Bronchial epithelial cell (primary cell): ENCODE data around the gene CPNE5. TPM values are rescaled to one million over a fixed set of nuclear protein-coding genes. Genes with fewer than 3 reads are reported as not detected.
"Not testable (repeated sequence)": the region's sequence is repeated elsewhere in the genome, so short reads cannot be mapped to it uniquely, and the experiment has no call there.

ENCODE experiments used
- DNase-seq: peaks from one replicate; pipeline ENCODE4 v3.0.0-alpha.2; 2010; ENCODE audit warnings: low read depth
- FAIRE-seq: peaks from 2 replicates; lab custom pipeline; 2011; peaks lifted over from hg19 to GRCh38; lab: Jason Lieb, UNC
- H3K27me3 ChIP-seq: 2 replicates; pipeline ENCODE4 v1.5.1; 2011; ENCODE audit warnings: low read length; ENCODE audit not compliant: control insufficient read depth, insufficient read depth
- H3K36me3 ChIP-seq: 2 replicates; pipeline ENCODE4 v1.5.1; 2011; ENCODE audit warnings: low read length; ENCODE audit not compliant: control insufficient read depth, insufficient read depth
- H3K4me3 ChIP-seq: 2 replicates; pipeline ENCODE4 v1.5.1; 2011; ENCODE audit warnings: mild to moderate bottlenecking, low read depth, low read length, control low read depth
- total RNA-seq: library from RNA; depleted of rRNA; stranded (reverse); fragments of >200 nt; gene quantifications from 2 replicates; pipeline ENCODE4 v1.2.1, GENCODE V29; 2014
- TF ChIP-seq, protein P1 (sequence below): IDR thresholded peaks from 2 replicates; pipeline ENCODE4 v1.5.1; 2011; ENCODE audit warnings: mild to moderate bottlenecking, moderate library complexity, low read length, control low read depth, inconsistent platforms; ENCODE audit not compliant: insufficient read depth, severe bottlenecking

Gene CPNE5
- total RNA-seq, 1 donor from 2014 or later: not detected

GRCh38 chr6:36813526-36813925 lies 25.7 kb downstream of the CPNE5 start:
- FAIRE-seq: no peak
- no peak overlapping the region for H3K4me3 ChIP-seq
- H3K27me3 ChIP-seq: no peaks in the 10 kb centered on the region
- H3K36me3 ChIP-seq: no peaks in the 10 kb centered on the region
- no peak for DNase-seq
- TF ChIP-seq, protein P1, sequence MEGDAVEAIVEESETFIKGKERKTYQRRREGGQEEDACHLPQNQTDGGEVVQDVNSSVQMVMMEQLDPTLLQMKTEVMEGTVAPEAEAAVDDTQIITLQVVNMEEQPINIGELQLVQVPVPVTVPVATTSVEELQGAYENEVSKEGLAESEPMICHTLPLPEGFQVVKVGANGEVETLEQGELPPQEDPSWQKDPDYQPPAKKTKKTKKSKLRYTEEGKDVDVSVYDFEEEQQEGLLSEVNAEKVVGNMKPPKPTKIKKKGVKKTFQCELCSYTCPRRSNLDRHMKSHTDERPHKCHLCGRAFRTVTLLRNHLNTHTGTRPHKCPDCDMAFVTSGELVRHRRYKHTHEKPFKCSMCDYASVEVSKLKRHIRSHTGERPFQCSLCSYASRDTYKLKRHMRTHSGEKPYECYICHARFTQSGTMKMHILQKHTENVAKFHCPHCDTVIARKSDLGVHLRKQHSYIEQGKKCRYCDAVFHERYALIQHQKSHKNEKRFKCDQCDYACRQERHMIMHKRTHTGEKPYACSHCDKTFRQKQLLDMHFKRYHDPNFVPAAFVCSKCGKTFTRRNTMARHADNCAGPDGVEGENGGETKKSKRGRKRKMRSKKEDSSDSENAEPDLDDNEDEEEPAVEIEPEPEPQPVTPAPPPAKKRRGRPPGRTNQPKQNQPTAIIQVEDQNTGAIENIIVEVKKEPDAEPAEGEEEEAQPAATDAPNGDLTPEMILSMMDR: no peak

DNA sequence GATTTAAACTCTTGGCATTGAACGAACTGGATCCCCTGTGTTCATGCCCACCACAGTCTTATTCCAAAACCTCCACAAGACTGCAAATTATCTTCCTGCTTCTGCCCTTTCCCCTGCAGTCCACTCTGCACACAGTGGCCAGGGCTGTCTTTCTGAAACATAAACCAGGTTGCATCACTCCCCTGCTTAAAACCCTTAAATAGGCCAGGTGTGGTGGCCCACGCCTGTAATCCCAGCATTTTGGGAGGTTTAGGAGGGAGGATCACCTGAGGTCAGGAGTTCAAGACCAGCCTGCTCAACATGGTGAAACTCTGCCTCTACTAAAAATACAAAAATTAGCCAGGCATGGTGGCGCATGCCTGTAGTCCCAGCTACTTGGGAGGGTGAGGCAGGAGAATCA lies 26.2 kb downstream of the CPNE5 start:
- DNase-seq, FAIRE-seq, H3K4me3 ChIP-seq, H3K36me3 ChIP-seq, H3K27me3 ChIP-seq: not testable (repeated sequence)

DNA sequence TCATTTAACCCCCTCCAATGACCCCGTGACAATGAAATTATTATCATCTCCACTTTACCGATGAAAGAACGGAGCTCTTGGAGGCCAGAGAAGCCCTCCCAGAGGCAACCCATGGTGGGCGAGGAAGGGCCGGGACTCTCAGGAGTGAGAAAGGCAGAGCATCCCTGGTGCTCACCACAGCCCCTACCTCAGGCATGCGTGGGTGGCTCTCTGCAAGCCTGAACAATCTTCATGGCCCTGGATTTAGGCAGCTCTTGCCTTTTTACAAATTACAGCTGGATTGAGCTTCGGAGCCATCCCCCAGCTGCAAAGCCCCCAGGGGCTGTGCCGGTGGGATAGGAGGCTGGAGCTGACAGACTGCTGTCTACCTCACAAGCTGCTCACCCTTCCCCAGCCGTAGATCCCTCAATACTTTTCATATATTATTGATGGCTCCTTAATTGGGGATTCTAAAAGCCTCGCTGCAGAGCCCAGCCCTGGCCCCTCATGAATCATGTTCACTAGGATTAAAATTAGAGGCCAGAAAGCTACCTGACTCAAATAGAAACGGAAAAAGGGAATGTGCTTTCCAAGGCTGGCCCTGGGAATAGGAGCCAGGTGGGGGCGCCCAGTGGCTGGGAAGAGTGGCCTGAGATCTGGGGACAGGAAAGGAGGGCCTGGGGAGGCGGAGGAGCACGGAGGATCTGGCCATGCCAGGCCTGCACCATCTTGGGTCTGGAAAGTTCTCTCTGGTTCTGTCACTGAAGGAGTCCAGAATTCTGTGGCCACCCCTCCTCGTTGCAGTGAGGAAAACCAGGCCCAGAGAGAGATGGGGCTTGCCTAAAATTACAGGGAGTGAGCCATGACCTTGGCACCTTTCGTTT lies 29.1 kb downstream of the CPNE5 start:
- FAIRE-seq: no peak
- DNase-seq: no peak
- Histone ChIP-seq H3K27me3 (peaks cover 4% of the 10 kb centered on the region), H3K36me3 (no peaks in the 10 kb centered on the region), H3K4me3 (no peak overlapping the region)
- TF ChIP-seq, protein P1: no peak

- Histone ChIP-seq H3K36me3 (no peaks in the 10 kb centered on the region), H3K4me3 (no peak overlapping the region), H3K27me3 (peaks cover 4% of the 10 kb centered on the region)
- no peak for DNase-seq
- FAIRE-seq: no peak
- TF ChIP-seq, protein P1: no peak
Observed at GRCh38 chr6:36809156-36809555, 30.1 kb downstream of the CPNE5 start.

GRCh38 chr6:36808634-36809033 lies 30.6 kb downstream of the CPNE5 start:
- Histone ChIP-seq H3K27me3 (peaks cover 4% of the 10 kb centered on the region), H3K36me3 (no peaks in the 10 kb centered on the region), H3K4me3 (no peak overlapping the region)
- TF ChIP-seq, protein P1: no peak
- DNase-seq (no peak), FAIRE-seq (no peak)

GRCh38 chr6:36807750-36808149 lies 31.5 kb downstream of the CPNE5 start:
- FAIRE-seq: no peak

More at GRCh38 chr6:36807750-36808149, 31.5 kb downstream of the CPNE5 start:
- DNase-seq: no peak
- no peak overlapping the region for H3K4me3 ChIP-seq
- no peaks in the 10 kb centered on the region for H3K36me3 ChIP-seq
- TF ChIP-seq, protein P1: no peak
- H3K27me3 ChIP-seq: peaks cover 4% of the 10 kb centered on the region
